ENCODE measurements around the gene LZTS3.
A peak's percentile ranks its signal among the peaks of the same experiment; 100 is the strongest.
"Not testable (repeated sequence)": the region's sequence is repeated elsewhere in the genome, so short reads cannot be mapped to it uniquely, and the experiment has no call there.

LZTS3 gene

GRCh38 chr20:3150908-3151307 lies 22.4 kb downstream of the LZTS3 start:
- no peak for FAIRE-seq
- DNase-seq (ENCODE audit: extremely low spot score, insufficient read length, low read depth): no peak

DNA sequence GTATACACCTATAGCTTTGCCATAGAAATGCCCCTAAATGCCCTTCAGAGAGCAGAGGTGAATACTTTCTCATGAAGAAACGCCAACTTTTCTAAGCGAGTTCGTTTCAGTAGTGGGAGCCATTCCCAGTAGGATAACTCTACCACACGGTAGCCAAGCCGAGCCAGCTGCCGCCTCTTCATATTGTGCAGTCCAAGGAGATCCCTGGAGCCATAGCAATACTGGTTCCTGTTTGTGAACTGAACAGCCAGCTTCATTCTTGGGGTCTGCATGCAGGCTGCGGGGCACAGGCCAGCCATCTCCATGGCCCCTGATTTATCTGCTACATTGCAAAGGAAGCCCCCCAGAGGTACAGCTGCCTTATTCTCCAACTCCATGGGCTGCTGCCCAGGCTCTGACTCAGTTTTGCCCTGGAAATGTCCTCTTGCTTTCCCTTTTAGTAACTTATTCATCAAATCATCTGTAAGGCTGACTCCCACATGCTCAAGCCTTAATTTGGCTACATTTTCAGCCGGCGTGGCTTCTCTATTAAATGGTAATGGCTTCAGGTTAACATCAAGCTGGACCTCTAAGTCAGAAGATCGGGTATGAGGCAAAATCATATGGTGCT lies 26.5 kb downstream of the LZTS3 start:
- no peak for DNase-seq (ENCODE audit: extremely low spot score, insufficient read length, low read depth)
- FAIRE-seq: no peak

GRCh38 chr20:3141757-3142156 lies 31.6 kb downstream of the LZTS3 start:
- no peak for FAIRE-seq

DNA sequence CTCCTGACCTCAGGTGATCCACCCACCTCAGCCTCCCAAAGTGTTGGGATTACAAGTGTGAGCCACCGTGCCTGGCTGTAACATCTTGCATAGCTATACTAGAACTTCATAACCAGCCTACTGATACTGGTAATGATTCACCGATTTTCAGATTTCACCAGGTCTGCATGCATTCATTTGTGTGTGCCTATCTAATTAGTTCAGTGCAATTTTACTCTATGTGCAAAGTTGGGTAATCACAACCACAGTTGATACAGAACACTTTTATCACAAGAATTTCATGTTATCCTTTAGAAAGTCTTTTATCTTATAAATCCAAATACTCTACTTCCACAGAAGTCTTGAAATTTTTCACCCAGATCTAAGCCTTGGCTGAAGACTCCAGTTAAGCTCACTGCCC lies 35.9 kb downstream of the LZTS3 start:
- FAIRE-seq (no peak), DNase-seq (ENCODE audit: extremely low spot score, insufficient read length, low read depth) (no peak)

More at GRCh38 chr20:3141757-3142156, 31.6 kb downstream of the LZTS3 start:
- no peak for DNase-seq (ENCODE audit: extremely low spot score, insufficient read length, low read depth)

- no peak for DNase-seq (ENCODE audit: extremely low spot score, insufficient read length, low read depth)
- FAIRE-seq: peak; percentile 35
Measured at GRCh38 chr20:3135507-3136070, 37.8 kb downstream of the LZTS3 start.

GRCh38 chr20:3134151-3134550 lies 39.2 kb downstream of the LZTS3 start:
- FAIRE-seq (no peak), DNase-seq (ENCODE audit: extremely low spot score, insufficient read length, low read depth) (no peak)

DNA sequence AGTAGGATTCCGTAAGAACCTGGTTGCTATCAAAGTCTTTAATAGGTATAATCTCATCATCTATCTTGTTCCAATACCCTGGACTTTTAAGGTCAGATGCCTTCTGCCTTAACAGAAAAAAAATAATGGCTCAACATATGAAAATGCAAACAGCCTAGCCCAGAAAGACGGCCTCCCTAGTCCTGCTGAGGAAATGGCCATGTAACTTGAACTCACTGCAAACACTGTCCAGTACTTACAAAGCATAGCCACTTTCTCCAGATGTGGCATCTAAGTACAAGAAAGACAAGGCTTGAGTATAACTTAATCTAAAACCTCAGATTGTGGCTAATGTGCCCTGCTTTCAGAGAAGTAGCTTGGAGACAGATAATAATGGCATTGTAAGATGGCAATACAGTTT lies 40.2 kb downstream of the LZTS3 start:
- DNase-seq (ENCODE audit: extremely low spot score, insufficient read length, low read depth): no peak
- no peak for FAIRE-seq

- DNase-seq (ENCODE audit: extremely low spot score, insufficient read length, low read depth) (no peak), FAIRE-seq (no peak)
Measured at GRCh38 chr20:3130051-3130600, 43.2 kb downstream of the LZTS3 start.

GRCh38 chr20:3129094-3129493 lies 44.3 kb downstream of the LZTS3 start:
- FAIRE-seq: no peak
- DNase-seq (ENCODE audit: extremely low spot score, insufficient read length, low read depth): no peak

DNA sequence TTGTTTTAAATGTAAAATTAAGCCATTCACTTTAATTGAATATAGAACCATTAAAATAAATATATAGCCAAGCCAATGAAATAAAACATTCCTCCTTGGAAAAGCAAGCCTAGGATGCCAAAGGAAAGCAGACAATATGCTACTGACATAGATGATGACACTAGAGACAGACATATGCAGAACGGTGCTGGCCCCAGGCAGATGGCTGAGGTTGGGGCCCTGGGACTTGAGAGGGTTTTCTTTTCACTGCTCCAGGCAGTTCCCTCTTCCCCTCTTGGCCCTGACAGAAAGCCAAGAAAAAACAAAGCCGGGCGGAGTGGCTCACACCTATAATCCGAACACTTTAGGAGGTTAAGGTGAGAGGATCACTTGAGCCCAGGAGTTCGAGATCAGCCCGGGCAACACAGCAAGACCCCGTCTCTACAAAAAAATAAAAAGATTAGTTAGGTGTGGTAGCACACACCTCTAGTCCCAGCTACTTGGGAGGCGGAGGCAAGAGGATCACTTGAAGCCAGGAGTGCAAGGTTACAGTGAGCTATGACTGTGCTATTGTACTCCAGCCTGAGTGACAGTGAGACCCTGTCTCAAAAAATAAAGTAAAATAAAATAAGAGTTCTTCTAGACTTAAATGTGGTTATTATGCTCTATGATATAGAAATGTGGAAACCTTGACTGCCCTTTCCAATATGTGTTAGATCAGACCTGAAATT lies 44.9 kb downstream of the LZTS3 start:
- FAIRE-seq (no peak), DNase-seq (ENCODE audit: extremely low spot score, insufficient read length, low read depth) (no peak)

DNA sequence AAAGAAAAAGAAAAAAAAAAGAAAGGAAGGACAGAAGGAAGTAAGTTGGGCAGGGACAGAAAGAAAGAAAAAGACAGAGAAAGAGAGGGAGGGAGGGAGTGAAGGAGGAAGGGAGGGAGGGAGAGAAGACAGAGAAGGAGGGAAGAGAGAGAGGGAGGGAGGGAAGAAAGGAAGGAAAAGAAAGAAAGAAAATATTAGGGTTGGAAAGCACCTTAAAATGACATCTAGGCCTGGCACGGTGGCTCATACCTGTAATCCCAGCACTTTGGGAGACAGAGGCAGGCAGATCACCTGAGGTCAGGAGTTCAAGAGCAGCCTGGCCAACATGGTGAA lies 46.9 kb downstream of the LZTS3 start:
- no peak for DNase-seq (ENCODE audit: extremely low spot score, insufficient read length, low read depth)
- no peak for FAIRE-seq

- not testable (repeated sequence) for FAIRE-seq; DNase-seq (ENCODE audit: extremely low spot score, insufficient read length, low read depth)
Measured at GRCh38 chr20:3125776-3126526, 47.4 kb downstream of the LZTS3 start.

- DNase-seq (ENCODE audit: extremely low spot score, insufficient read length, low read depth); FAIRE-seq: not testable (repeated sequence)
Measured at GRCh38 chr20:3124773-3125560, 48.4 kb downstream of the LZTS3 start.

GRCh38 chr20:3124163-3124562 lies 49.2 kb downstream of the LZTS3 start:
- DNase-seq (ENCODE audit: extremely low spot score, insufficient read length, low read depth); FAIRE-seq: not testable (repeated sequence)

GRCh38 chr20:3123542-3123941 lies 49.8 kb downstream of the LZTS3 start:
- no peak for DNase-seq (ENCODE audit: extremely low spot score, insufficient read length, low read depth)
- no peak for FAIRE-seq

DNA sequence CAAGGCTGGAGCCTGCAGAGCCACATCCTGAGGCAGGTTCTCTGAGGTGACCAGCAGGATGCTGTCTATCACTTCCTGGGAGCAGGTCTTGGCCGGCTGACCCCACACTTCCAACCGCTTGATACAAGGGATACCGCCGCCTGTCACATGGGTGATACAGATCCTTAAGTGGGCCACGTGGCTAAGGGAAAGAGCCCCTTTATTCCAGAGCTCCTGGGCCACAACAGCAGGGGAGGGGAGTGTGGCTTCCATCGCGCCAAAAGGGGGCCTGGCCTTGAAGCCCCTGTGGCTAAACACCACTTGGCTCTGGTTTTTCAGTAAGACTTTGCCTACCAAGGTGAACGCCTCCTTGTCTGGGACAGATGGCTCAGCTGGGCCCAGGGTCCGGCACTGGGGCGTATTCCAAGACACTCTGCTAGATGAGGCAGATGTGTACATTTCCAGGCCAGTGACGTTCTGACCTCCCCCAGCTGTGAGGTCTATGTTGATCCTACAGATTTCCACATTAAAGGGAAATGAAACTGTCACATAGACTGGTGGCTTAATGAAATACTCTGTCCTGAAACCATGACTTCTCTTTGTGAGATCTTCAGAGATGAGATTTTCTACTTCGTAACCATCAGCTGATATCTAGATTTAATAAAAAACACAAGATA lies 51.3 kb downstream of the LZTS3 start:
- no peak for DNase-seq (ENCODE audit: extremely low spot score, insufficient read length, low read depth)
- FAIRE-seq: no peak

DNA sequence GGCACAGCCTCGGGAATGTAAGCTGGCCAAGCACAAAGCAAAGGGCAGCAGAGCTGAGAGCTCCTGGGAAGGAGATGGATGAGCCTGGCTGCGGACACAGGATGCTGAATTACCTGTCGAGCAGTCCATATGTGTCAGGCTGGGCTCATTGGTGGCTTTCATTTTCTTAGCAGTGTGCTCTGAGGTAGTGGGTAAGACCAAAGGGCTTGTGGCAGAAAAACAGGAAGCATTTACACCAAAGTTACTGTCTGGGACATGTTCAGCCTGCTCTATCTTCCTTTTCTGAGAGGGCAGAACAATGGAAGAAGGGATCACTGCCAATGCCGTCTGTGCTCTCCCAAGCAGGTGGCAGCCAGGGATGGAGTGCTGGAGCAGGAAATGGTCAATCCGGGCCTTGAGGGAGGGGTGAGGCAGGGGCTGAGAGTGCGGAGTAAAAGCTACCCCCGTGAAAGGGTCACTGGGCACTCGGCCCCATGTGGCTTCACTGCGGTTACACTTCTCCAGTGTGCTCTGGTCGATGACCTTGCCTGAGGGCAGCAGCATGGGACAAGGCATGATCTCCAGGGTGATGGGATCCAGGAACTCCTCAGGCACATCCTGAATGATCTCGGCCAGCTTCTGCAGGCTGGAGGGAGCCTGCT lies 52.0 kb downstream of the LZTS3 start:
- FAIRE-seq (no peak), DNase-seq (ENCODE audit: extremely low spot score, insufficient read length, low read depth) (no peak)

DNA sequence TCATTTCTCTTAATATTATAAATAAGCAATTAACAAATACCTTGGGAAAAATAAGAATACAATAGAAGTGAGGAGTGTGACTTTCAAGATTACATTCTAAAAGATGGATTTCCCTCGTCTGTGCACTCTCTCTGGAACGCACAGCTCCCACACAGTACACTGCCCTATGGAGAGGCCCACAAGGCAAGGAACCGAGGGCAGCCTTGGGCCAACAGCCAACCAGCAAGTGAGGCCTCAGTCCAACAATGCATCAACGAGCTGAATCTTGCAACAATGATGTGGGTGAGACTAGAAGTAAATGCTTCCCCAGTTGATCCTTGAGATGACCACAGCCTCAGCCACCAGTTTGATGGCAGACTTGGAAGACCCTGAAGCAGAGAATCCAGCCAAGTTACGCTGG lies 54.3 kb downstream of the LZTS3 start:
- DNase-seq (ENCODE audit: extremely low spot score, insufficient read length, low read depth) (no peak), FAIRE-seq (no peak)

DNA sequence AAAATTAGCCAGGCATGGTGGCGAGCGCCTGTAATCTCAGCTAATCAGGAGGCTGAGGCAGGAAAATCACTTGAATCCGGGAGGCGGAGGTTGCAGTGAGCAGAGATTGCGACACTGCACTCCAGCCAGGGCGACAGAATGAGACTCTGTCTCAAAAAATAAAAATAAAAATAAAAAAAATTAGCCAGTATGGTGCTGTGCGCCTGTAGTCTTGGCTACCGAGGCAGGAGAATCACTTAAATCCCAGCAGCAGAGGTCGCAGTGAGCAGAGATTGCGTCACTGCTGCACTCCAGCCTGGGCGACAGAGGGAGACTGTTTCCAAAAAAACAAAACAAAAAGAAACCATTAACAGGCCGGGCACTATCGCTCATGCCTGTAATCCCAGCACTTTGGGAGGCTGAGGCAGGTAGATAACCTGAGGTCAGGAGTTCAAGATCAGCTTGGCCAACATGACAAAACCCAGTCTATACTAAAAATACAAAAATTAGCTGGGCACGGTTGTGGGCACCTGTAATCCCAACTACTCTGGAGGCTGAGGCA lies 55.4 kb downstream of the LZTS3 start:
- DNase-seq (ENCODE audit: extremely low spot score, insufficient read length, low read depth); FAIRE-seq: not testable (repeated sequence)

Measured in GM18507 (cell line).